Right atrium auricular region (tissue), 2 donors: ENCODE measurements around the gene SIT1. TPM values are rescaled to one million over a fixed set of nuclear protein-coding genes. Genes with fewer than 3 reads are reported as not detected.

ENCODE experiments used
- DNase-seq: peaks from one replicate; pipeline ENCODE4 v3.0.0-alpha.2; 2019; ENCODE audit warnings: low spot score
- H3K27ac ChIP-seq, 2 donors: fragments of 200-600 bp; sonication (generic); 1 replicate in 1 of 2; 2 replicates in 1 of 2; pipeline ENCODE4 v1.5.1; 2016 to 2019
- H3K27me3 ChIP-seq, 2 donors: fragments of 200-600 bp; sonication (generic); one replicate each; pipeline versions ENCODE4 v1.5.1 to v1.6.0; 2017 to 2019
- H3K36me3 ChIP-seq: fragments of 200-600 bp; sonication (generic); one replicate; pipeline ENCODE4 v1.5.1; 2016
- H3K4me1 ChIP-seq, 2 donors: fragments of 200-600 bp; sonication (generic); one replicate each; pipeline versions ENCODE4 v1.5.1 to v1.6.0; 2017 to 2019
- H3K4me3 ChIP-seq, 2 donors: fragments of 200-600 bp; sonication (generic); 1 replicate in 1 of 2; 2 replicates in 1 of 2; pipeline ENCODE4 v1.5.1; 2017 to 2019; ENCODE audit warnings: mild to moderate bottlenecking in 1 of 2, moderate library complexity in 1 of 2
- H3K9me3 ChIP-seq, 2 donors: fragments of 200-600 bp; sonication (generic); one replicate each; pipeline ENCODE4 v1.5.1; 2019
- total RNA-seq, 2 donors: library from RNA; depleted of rRNA; stranded (reverse); fragments of >200 nt; gene quantifications; one replicate each; pipeline ENCODE4 v1.1.0, GENCODE V29; 2016
- TF ChIP-seq, protein P1 (sequence below), 2 donors: fragments of 200-600 bp; sonication (generic); IDR thresholded peaks; one replicate each; pipeline ENCODE4 v1.5.1; 2019; ENCODE audit warnings: antibody characterized with exemption in 2 of 2

The SIT1 gene
- total RNA-seq, 2 donors from 2014 or later: 0.55 TPM; not detected in 1

DNA sequence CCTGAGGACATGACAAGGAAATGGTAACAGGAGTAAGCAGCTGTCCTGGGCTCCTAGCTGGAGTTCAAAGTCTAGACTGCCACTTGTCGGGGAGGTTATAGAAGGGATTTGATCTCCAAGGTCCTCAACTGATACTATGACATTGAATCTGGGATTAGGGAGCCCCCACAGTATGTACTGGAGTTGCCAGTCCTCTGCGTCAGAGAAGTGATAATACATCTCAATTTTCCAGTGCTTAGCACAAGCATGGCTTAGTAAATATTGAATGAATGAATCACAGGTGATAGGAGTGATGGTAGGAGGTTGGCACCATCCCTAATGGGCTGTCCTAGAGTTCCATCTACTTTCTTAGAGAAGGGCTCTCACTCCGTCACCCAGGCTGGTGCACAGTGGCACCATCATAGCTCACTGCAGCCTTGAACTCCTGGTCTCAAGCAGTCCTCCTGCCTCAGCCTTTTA lies 45.2 kb upstream of the SIT1 start:
- Histone ChIP-seq H3K27me3 (no peaks in the 10 kb centered on the region), H3K27ac (peak overlapping the region; percentile 23 to 58), H3K36me3 (peaks cover 53% of the 10 kb centered on the region), H3K9me3 (no peaks in the 10 kb centered on the region), H3K4me1 (peaks cover 0 to 25% of the 10 kb centered on the region in 2 donors), H3K4me3 (no peak overlapping the region)
- DNase-seq: no peak
- TF ChIP-seq, protein P1, sequence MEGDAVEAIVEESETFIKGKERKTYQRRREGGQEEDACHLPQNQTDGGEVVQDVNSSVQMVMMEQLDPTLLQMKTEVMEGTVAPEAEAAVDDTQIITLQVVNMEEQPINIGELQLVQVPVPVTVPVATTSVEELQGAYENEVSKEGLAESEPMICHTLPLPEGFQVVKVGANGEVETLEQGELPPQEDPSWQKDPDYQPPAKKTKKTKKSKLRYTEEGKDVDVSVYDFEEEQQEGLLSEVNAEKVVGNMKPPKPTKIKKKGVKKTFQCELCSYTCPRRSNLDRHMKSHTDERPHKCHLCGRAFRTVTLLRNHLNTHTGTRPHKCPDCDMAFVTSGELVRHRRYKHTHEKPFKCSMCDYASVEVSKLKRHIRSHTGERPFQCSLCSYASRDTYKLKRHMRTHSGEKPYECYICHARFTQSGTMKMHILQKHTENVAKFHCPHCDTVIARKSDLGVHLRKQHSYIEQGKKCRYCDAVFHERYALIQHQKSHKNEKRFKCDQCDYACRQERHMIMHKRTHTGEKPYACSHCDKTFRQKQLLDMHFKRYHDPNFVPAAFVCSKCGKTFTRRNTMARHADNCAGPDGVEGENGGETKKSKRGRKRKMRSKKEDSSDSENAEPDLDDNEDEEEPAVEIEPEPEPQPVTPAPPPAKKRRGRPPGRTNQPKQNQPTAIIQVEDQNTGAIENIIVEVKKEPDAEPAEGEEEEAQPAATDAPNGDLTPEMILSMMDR (IDR thresholded peaks at IDR 0.05): no peak

DNA sequence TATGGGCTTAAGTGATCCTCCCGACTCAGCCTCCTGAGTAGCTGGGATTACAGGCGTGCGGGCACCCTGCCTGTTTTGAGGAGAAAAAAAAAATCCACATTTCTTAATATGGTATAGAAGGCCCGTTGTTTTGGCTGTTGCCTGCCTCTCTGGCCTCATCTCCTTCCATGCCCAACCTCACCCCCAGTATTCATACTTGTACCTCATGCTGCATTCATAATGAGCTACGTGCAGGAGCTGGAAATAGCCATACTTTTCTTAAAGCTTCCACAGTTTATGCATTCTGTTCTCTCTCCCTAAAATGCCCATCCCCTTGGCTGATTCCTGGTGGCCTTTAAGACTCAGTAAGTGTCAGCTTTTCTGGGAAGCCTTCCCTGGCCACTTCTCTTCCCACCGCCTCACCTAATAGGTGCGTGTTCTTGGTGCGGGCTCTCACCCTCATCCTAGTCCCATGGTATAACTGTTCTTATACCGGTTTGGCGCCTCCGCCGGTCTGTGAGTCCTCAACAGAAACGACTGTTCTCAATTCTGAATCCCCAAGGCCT lies 41.1 kb upstream of the SIT1 start:
- no peak overlapping the region for H3K4me3 ChIP-seq
- peaks cover 23% of the 10 kb centered on the region for H3K36me3 ChIP-seq
- H3K27ac ChIP-seq: peak overlapping the region; percentile 97 to 99
- peaks cover 0 to 41% of the 10 kb centered on the region in 2 donors for H3K4me1 ChIP-seq
- no peaks in the 10 kb centered on the region for H3K27me3 ChIP-seq
- TF ChIP-seq, protein P1 (IDR thresholded peaks at IDR 0.05): no peak
- DNase-seq: no peak
- H3K9me3 ChIP-seq: no peaks in the 10 kb centered on the region

DNA sequence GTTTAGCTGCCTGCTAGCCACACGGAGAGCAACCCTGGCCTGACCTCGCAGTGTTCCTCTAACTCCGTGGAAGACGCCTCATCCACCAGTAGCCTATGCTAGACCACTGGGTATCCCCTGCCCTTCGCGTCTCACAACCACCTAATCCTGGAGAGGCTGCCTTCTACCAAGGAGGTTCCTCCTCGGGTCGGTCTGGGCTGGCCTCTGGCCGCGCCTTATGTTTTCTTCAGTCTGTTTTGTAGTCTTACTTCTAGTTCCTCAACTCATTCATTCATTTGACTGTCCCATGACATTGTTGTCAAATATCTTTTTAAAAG lies 40.6 kb upstream of the SIT1 start:
- H3K27ac ChIP-seq: peak overlapping the region; percentile 97 to 99
- H3K27me3 ChIP-seq: no peaks in the 10 kb centered on the region
- H3K4me1 ChIP-seq: peaks cover 0 to 41% of the 10 kb centered on the region in 2 donors
- no peak for DNase-seq
- H3K36me3 ChIP-seq: peaks cover 20% of the 10 kb centered on the region
- peak overlapping the region; percentile 70 to 74 for H3K4me3 ChIP-seq
- H3K9me3 ChIP-seq: no peaks in the 10 kb centered on the region
- TF ChIP-seq, protein P1 (IDR thresholded peaks at IDR 0.05): no peak

DNA sequence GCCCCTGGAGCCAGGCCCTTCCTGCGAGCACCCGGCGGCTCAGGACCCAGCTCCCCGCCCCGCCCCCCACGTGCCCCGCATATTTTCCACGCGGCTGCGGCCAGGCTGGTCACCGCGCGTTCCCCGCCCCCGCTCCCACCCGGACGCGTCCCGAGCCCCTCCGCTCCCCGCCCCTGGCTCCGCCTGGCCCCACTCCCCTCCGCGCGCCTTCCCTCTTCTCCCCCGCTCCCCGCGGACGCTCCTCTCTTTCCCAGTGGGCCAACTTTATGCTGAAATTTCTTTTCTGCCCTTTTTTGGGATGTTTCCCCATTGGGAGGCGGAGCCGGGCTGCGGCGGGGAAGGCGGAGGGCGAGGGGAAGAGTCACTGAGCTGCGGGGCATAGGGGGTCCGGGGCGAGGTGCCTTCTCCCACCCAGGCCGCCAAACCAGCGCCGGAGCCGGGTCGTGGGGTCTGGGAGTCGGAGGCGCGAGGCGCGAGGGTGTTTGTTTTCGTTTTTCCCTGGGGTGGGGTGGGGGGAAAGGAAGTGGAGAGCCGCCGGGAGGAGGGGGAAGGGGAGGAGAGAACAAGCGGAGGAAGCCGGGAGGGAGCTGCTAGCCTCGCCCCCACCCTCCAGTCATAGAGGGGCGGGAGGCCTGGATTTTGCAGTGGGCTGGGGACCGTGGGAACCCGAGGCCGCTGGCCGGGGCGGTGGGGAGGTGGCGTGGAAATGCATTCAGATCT lies 40.0 kb upstream of the SIT1 start:
- peak; percentile 71 for DNase-seq
- H3K4me1 ChIP-seq: peaks cover 0 to 45% of the 10 kb centered on the region in 2 donors
- no peaks in the 10 kb centered on the region for H3K9me3 ChIP-seq
- no peaks in the 10 kb centered on the region for H3K27me3 ChIP-seq
- TF ChIP-seq, protein P1 (IDR thresholded peaks at IDR 0.05): no peak
- peak overlapping the region; percentile 70 to 74 for H3K4me3 ChIP-seq
- H3K36me3 ChIP-seq: peaks cover 19% of the 10 kb centered on the region
- peak overlapping the region; percentile 97 to 99 for H3K27ac ChIP-seq

DNA sequence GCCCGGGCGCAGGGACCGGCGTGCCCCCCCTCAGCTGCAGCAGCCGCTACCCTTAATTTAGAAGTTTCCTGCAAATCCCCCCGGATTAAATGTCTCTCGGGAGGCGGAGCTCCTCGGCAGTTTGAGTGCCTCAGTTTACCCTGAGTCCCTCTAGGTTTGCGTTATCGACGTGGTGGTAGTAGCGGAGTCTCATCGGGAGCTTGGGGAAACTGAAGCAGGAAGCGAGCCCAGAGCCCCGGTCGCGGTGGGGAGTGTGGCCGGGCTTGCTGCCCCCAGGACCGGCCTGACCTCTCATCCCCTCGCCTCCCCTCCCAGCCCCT lies 39.5 kb upstream of the SIT1 start:
- Histone ChIP-seq H3K36me3 (peaks cover 21% of the 10 kb centered on the region), H3K27ac (peak overlapping the region; percentile 97 to 99), H3K4me3 (peak overlapping the region; percentile 70 to 74), H3K27me3 (no peaks in the 10 kb centered on the region), H3K4me1 (peaks cover 0 to 50% of the 10 kb centered on the region in 2 donors), H3K9me3 (no peaks in the 10 kb centered on the region)
- TF ChIP-seq, protein P1 (IDR thresholded peaks at IDR 0.05): no peak
- DNase-seq: no peak
